Measurements from ENCODE around the gene APPL2.

The APPL2 gene

DNA sequence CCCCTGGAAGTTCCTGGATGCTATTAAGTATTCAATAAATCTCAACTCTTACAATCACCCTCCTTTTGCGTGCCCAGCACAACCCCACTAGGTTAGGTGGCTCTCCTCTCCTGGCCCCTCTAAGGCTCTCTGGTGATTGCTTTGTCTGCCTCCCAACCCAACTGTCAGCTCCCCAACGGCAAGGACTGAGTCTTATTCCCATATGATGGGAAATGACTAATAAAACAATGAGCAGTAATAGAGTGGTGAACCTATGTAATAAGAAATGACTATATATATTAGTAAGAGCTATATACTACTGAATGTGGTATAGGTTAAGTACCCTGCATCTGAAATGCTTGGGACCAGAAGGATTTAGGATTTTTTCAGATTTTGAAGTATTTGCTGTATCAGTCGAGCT lies 8.1 kb downstream of the APPL2 start:
- TF ChIP-seq, protein P1, sequence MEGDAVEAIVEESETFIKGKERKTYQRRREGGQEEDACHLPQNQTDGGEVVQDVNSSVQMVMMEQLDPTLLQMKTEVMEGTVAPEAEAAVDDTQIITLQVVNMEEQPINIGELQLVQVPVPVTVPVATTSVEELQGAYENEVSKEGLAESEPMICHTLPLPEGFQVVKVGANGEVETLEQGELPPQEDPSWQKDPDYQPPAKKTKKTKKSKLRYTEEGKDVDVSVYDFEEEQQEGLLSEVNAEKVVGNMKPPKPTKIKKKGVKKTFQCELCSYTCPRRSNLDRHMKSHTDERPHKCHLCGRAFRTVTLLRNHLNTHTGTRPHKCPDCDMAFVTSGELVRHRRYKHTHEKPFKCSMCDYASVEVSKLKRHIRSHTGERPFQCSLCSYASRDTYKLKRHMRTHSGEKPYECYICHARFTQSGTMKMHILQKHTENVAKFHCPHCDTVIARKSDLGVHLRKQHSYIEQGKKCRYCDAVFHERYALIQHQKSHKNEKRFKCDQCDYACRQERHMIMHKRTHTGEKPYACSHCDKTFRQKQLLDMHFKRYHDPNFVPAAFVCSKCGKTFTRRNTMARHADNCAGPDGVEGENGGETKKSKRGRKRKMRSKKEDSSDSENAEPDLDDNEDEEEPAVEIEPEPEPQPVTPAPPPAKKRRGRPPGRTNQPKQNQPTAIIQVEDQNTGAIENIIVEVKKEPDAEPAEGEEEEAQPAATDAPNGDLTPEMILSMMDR (IDR thresholded peaks at IDR 0.05; ENCODE audit: extremely low read depth, missing control alignments) = no peak
- DNase-seq (ENCODE audit: low spot score) = no peak

DNA sequence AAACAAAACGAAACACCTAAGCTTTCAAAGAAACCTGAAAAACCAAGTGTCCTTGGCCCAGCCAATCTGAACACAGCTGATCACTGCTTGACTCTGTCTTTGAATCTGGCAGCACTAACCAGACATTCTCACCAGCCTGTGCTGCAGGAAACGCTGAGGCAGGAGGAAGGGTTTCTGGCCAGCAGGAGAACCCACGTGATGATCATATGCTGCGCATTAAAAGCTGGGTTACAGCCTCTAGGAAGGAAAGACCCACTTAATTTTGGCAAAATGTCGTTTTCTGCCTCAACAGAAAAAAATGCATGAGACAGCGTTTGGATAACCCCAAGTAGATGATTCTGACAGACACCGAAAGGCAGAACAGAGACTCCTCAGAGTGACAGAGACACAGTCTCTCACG lies 9.8 kb downstream of the APPL2 start:
- TF ChIP-seq, protein P1 (IDR thresholded peaks at IDR 0.05; ENCODE audit: extremely low read depth, missing control alignments) = no peak
- DNase-seq (ENCODE audit: low spot score) = peak; percentile 14

DNA sequence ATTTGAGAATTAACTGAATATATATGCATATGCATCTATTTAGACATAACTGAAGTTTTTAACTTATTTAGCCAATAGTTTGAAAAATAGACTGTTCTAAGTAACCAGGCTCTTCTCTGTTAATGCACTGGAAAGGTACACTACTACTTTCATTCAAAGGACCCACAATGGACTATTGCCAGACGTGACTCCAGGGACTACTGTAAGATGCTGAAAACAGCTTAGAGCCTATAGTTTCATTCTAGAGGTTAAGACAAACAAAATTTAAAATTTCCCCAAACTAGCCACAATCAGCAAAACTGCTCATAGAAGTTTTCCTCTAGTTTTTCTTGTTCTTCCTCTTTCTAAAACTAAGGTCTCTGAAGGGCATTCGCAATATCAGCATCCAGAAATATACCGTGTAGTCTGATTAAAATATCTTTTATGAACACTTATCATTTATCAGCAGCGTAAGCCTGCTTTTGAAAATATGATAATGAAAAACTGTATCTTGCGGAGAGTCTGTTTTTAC lies 10.4 kb downstream of the APPL2 start:
- TF ChIP-seq, protein P1 (IDR thresholded peaks at IDR 0.05; ENCODE audit: extremely low read depth, missing control alignments) = no peak
- DNase-seq (ENCODE audit: low spot score) = no peak

DNA sequence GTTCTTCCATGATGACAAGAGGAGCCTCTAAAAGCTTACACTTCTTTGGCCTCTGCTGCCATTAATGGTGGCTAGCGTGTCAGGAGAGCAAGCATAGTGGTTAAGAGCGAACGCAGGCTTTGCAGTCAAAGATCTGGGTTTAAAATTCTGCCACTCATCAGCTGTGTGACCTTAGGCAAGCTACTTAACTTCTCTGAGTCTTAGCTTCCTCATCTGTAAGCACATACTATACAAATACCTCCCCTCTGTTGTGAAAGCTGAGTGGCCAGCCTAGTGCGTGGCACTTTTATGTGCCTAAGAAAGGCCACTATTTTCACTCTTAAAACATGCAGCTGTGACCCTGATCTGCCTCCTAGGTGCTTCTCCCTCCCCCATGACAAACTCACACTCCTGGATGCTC lies 11.6 kb downstream of the APPL2 start:
- DNase-seq (ENCODE audit: low spot score) = no peak

DNA sequence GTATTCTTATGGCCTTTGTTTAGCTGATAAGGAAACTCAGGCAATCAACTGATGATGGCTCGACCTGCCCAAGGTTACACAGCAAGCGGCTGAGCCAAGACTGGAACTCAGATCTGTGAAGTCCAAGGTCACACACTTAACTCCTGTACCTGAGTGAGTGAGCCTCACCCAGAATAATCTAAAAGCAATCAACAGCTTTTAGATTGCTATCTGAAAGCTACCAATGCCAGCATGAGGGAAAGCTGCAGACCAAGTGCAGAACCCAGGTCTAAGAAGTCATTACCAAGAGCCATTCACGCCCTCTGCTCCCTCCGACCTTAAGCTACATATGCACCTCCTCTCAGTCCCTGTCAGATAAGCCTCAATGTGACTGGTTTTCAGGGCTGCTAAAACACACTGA lies 12.1 kb downstream of the APPL2 start:
- TF ChIP-seq, protein P1 (IDR thresholded peaks at IDR 0.05; ENCODE audit: extremely low read depth, missing control alignments) = no peak
- DNase-seq (ENCODE audit: low spot score) = no peak

More for the DNA sequence above, 11.6 kb downstream of the APPL2 start:
- TF ChIP-seq, protein P1 (IDR thresholded peaks at IDR 0.05; ENCODE audit: extremely low read depth, missing control alignments) = no peak

DNA sequence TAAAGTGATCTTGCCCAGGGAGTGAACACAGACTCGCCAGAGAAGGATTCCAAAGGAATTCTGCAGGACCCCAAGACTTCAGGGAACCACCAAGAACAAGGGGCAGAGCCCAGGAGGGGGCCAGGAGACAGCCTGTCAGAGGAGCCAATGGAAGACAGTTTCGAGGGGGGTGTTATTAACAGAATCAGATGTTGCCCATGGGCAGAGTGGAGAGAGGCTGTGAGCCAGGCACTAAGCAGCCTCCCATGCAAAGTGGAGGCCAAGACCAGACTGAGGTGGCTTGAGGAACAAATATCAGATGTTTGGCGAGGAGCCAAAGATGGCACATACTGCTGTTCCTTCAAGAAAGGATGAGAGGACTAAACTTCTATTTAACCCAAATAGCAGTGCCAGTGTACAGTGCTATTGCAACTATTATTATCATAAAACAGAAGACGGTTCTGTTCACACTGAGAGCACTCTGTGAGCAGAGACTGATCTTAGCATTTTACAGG lies 12.6 kb downstream of the APPL2 start:
- no peak for DNase-seq (ENCODE audit: low spot score)
- TF ChIP-seq, protein P1 (IDR thresholded peaks at IDR 0.05; ENCODE audit: extremely low read depth, missing control alignments) = no peak

DNA sequence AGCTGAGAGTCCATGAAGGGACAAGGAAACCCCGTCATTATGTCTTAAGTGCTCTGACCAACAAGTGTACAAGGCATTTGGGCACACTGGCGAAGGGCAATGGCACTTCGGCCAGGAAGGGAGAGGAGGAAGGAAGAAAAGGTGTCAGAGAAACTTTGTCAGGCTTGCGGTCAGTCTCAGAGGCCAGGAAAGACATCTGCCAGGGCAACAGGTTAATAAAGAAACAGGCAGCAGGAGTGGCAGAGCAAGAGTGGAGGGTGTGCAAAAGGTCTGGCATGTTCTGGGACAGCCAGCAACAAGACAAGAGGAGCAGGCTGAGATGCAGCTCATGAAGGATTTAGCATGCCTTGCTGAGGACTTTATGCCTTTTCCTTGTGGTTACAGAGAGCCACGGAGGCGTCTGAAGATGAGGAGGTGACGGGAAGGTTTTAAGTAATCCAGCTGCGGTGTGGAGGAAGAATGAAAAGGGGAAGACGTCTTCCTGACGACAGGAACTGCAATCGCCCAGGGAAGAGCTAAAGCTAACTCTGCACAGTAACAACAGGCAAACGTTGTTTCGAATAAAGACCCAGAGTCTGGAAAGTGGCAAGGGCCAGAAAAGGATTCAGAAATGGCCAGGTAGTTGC lies 13.1 kb downstream of the APPL2 start:
- TF ChIP-seq, protein P1 (IDR thresholded peaks at IDR 0.05; ENCODE audit: extremely low read depth, missing control alignments) = no peak
- no peak for DNase-seq (ENCODE audit: low spot score)

Data from GM20000 (cell line).